ENCODE results near the gene TBCCD1. TPM values are rescaled to one million over a fixed set of nuclear protein-coding genes. Genes with fewer than 3 reads are reported as not detected.

The TBCCD1 gene, protein sequence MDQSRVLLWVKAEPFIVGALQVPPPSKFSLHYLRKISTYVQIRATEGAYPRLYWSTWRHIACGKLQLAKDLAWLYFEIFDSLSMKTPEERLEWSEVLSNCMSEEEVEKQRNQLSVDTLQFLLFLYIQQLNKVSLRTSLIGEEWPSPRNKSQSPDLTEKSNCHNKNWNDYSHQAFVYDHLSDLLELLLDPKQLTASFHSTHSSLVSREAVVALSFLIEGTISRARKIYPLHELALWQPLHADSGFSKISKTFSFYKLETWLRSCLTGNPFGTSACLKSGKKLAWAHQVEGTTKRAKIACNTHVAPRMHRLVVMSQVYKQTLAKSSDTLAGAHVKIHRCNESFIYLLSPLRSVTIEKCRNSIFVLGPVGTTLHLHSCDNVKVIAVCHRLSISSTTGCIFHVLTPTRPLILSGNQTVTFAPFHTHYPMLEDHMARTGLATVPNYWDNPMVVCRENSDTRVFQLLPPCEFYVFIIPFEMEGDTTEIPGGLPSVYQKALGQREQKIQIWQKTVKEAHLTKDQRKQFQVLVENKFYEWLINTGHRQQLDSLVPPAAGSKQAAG
- 19.5 TPM for total RNA-seq (ENCODE audit: unreplicated experiment)
- long read RNA-seq, transcript TBCCD1-201 (8 exons, 2,441 nt), result major isoform, 7 of 11 reads
- long read RNA-seq, partial matches to known transcripts, result 1 of 11 reads
- long read RNA-seq, other reads (novel, unspliced or antisense), result 2 of 11 reads

DNA sequence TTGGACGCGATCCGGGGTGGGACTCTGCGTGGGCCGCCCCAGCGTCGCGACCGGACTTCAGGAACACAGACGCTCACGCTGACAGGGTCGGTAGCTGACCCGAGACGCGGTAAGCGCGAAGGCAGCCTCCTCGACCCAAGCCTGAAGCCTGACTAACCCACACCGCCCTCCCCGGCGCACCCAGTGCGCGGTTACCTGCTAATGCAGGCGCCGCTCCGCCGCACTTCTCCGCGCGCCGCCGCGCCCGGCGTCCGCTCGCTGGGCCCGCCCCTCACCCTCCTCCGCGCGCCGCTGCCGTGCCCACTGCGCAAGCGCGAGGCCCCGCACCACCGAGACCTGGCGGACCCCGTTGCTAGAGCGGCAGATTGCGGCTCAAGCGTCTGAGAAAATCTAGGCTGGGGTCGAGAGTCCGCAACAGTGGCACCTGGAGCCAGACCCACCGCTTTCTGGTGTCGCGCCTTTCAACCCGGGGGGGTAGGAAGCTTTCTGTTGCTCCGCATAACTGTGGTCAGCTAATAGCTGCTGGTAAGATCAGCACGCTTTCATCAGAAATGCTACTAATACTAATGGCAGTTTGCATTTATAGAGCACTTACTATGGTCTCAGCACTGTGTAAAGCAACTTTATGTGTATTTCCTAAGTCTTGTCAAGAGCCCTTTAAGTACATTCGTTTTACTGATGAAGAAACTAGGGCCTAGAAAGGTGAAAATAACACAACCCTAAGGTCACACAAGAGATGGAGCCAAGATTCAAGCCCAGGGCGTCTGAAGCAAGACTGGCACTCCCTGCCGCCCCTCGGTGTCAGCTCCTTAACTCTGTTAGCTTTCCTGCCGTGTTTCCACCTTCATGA lies at the start of gene TBCCD1:
TSS of gene TBCCD1 (minus strand) at position 268 of the 850 bp plus-strand sequence. CDS start 3,010 bp downstream, outside the sequence.
- TF ChIP-seq, protein P1, sequence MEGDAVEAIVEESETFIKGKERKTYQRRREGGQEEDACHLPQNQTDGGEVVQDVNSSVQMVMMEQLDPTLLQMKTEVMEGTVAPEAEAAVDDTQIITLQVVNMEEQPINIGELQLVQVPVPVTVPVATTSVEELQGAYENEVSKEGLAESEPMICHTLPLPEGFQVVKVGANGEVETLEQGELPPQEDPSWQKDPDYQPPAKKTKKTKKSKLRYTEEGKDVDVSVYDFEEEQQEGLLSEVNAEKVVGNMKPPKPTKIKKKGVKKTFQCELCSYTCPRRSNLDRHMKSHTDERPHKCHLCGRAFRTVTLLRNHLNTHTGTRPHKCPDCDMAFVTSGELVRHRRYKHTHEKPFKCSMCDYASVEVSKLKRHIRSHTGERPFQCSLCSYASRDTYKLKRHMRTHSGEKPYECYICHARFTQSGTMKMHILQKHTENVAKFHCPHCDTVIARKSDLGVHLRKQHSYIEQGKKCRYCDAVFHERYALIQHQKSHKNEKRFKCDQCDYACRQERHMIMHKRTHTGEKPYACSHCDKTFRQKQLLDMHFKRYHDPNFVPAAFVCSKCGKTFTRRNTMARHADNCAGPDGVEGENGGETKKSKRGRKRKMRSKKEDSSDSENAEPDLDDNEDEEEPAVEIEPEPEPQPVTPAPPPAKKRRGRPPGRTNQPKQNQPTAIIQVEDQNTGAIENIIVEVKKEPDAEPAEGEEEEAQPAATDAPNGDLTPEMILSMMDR (IDR thresholded peaks at IDR 0.05; ENCODE audit: unreplicated experiment), result no peak
- H3K4me1 Mint-ChIP-seq (ENCODE audit: unreplicated experiment), result peaks cover 30% of the 10 kb centered on the region
- H3K27me3 Mint-ChIP-seq (ENCODE audit: unreplicated experiment), result peaks cover 5% of the 10 kb centered on the region
- no peaks in the 10 kb centered on the region for H3K9me3 Mint-ChIP-seq (ENCODE audit: unreplicated experiment)
- DNase-seq (ENCODE audit: low spot score), result peak; percentile 98
- H3K27ac Mint-ChIP-seq (ENCODE audit: unreplicated experiment), result peak within 1 kb of the TSS; percentile 85
- peaks cover 12% of the 10 kb centered on the region for H3K36me3 Mint-ChIP-seq (ENCODE audit: low read depth, unreplicated experiment)
- peak within 1 kb of the TSS; percentile 95 for H3K4me3 Mint-ChIP-seq (ENCODE audit: unreplicated experiment)

- Mint-ChIP-seq H3K27me3 (ENCODE audit: unreplicated experiment) (peaks cover 4% of the 10 kb centered on the region), H3K36me3 (ENCODE audit: low read depth, unreplicated experiment) (no peaks in the 10 kb centered on the region), H3K27ac (ENCODE audit: unreplicated experiment) (no peak overlapping the region), H3K9me3 (ENCODE audit: unreplicated experiment) (no peaks in the 10 kb centered on the region), H3K4me3 (ENCODE audit: unreplicated experiment) (no peak overlapping the region), H3K4me1 (ENCODE audit: unreplicated experiment) (peaks cover 9% of the 10 kb centered on the region)
- DNase-seq (ENCODE audit: low spot score), result no peak
- TF ChIP-seq, protein P1 (IDR thresholded peaks at IDR 0.05; ENCODE audit: unreplicated experiment), result no peak
Observed at GRCh38 chr3:186616299-186616617, 49.1 kb upstream of the TBCCD1 start.

GRCh38 chr3:186614597-186615483 lies 47.7 kb upstream of the TBCCD1 start:
- Mint-ChIP-seq H3K4me3 (ENCODE audit: unreplicated experiment) (no peak overlapping the region), H3K36me3 (ENCODE audit: low read depth, unreplicated experiment) (no peaks in the 10 kb centered on the region), H3K9me3 (ENCODE audit: unreplicated experiment) (no peaks in the 10 kb centered on the region), H3K4me1 (ENCODE audit: unreplicated experiment) (peaks cover 9% of the 10 kb centered on the region), H3K27me3 (ENCODE audit: unreplicated experiment) (peaks cover 4% of the 10 kb centered on the region), H3K27ac (ENCODE audit: unreplicated experiment) (no peak overlapping the region)
- DNase-seq (ENCODE audit: low spot score), result peak; percentile 82
- TF ChIP-seq, protein P1 (IDR thresholded peaks at IDR 0.05; ENCODE audit: unreplicated experiment), result peak; percentile 95

DNA sequence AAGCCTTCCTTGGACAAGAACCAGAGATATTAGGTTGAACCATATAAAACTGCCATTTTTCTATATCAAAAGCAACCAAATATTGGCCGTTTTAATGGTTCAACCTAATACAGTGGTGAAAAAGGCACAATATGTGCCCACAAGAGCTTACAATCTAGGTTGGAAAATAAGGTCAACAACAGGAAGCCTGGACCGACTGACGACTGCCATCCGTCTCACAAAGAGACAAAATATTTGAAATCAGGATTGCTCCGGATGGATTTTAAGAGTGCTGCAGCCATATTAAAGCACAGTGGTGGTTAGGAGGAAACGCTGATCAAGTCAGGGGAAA lies 47.1 kb upstream of the TBCCD1 start:
- TF ChIP-seq, protein P1 (IDR thresholded peaks at IDR 0.05; ENCODE audit: unreplicated experiment), result no peak
- Mint-ChIP-seq H3K4me1 (ENCODE audit: unreplicated experiment) (peaks cover 9% of the 10 kb centered on the region), H3K4me3 (ENCODE audit: unreplicated experiment) (no peak overlapping the region), H3K27me3 (ENCODE audit: unreplicated experiment) (peaks cover 4% of the 10 kb centered on the region), H3K36me3 (ENCODE audit: low read depth, unreplicated experiment) (no peaks in the 10 kb centered on the region), H3K27ac (ENCODE audit: unreplicated experiment) (no peak overlapping the region), H3K9me3 (ENCODE audit: unreplicated experiment) (no peaks in the 10 kb centered on the region)
- no peak for DNase-seq (ENCODE audit: low spot score)

Data from endothelial cell (in vitro differentiated cells).